GM21529 (cell line): Measurements from ENCODE around the gene CALN1.
"Not testable (repeated sequence)": the region's sequence is repeated elsewhere in the genome, so short reads cannot be mapped to it uniquely, and the experiment has no call there.

Experiments
- ATAC-seq: cut with Tn5 transposase; IDR thresholded peaks from one replicate; pipeline ENCODE4 v1.9.1; 2021; ENCODE audit not compliant: unreplicated experiment

CALN1 gene

GRCh38 chr7:72101444-72101843 lies 310.7 kb downstream of the CALN1 start:
- ATAC-seq: no peak

GRCh38 chr7:72099784-72100183 lies 312.4 kb downstream of the CALN1 start:
- no peak for ATAC-seq

GRCh38 chr7:72098807-72099580 lies 313.1 kb downstream of the CALN1 start:
- no peak for ATAC-seq

GRCh38 chr7:72097226-72097625 lies 314.9 kb downstream of the CALN1 start:
- ATAC-seq: no peak

- no peak for ATAC-seq
These were observed 319.4 kb downstream of the CALN1 start for GRCh38 chr7:72092769-72093168.

GRCh38 chr7:72087926-72088325 lies 324.2 kb downstream of the CALN1 start:
- no peak for ATAC-seq

GRCh38 chr7:72080865-72081510 lies 331.1 kb downstream of the CALN1 start:
- no peak for ATAC-seq

GRCh38 chr7:72080341-72080766 lies 331.8 kb downstream of the CALN1 start:
- ATAC-seq: no peak

- ATAC-seq: no peak
These were observed 333.3 kb downstream of the CALN1 start for GRCh38 chr7:72078856-72079255.

- no peak for ATAC-seq
These were observed 333.8 kb downstream of the CALN1 start for GRCh38 chr7:72078301-72078700.

GRCh38 chr7:72077786-72078185 lies 334.4 kb downstream of the CALN1 start:
- no peak for ATAC-seq

GRCh38 chr7:72072901-72073300 lies 339.2 kb downstream of the CALN1 start:
- ATAC-seq: no peak

GRCh38 chr7:72069263-72069662 lies 342.9 kb downstream of the CALN1 start:
- ATAC-seq: no peak

GRCh38 chr7:72065764-72066163 lies 346.4 kb downstream of the CALN1 start:
- not testable (repeated sequence) for ATAC-seq

GRCh38 chr7:72064916-72065315 lies 347.2 kb downstream of the CALN1 start:
- ATAC-seq: no peak

GRCh38 chr7:72063330-72063729 lies 348.8 kb downstream of the CALN1 start:
- no peak for ATAC-seq

GRCh38 chr7:72062666-72063065 lies 349.5 kb downstream of the CALN1 start:
- ATAC-seq: no peak

GRCh38 chr7:72059925-72060324 lies 352.2 kb downstream of the CALN1 start:
- ATAC-seq: no peak

GRCh38 chr7:72058579-72058978 lies 353.6 kb downstream of the CALN1 start:
- no peak for ATAC-seq

- no peak for ATAC-seq
These were observed 354.3 kb downstream of the CALN1 start for GRCh38 chr7:72057796-72058195.

GRCh38 chr7:72057231-72057630 lies 354.9 kb downstream of the CALN1 start:
- ATAC-seq: no peak

- no peak for ATAC-seq
These were observed 356.7 kb downstream of the CALN1 start for GRCh38 chr7:72055426-72055825.

- no peak for ATAC-seq
These were observed 358.8 kb downstream of the CALN1 start for GRCh38 chr7:72053292-72053691.
